GM10248 (cell line): ENCODE results near the gene RNGTT.

Experiments
- CTCF ChIA-PET: fragments of 300-600 bp; sonication (Branson Sonifier 250); formaldehyde crosslinking; extraction: SDS; loops from one replicate; lab custom pipeline; 2021; ENCODE audit warnings: antibody characterized with exemption; lab: Yijun Ruan, JAX
- POLR2A ChIA-PET: fragments of 350-650 bp; sonication (Branson Sonifier 250); formaldehyde crosslinking; extraction: SDS; loops from one replicate; lab custom pipeline; 2020; ENCODE audit warnings: antibody characterized with exemption; lab: Yijun Ruan, JAX
- DNase-seq: peaks from one replicate; pipeline ENCODE4 v3.0.0; 2012; ENCODE audit errors: extremely low spot score
- CTCF ChIP-seq: IDR thresholded peaks from 2 replicates; pipeline ENCODE4 v1.5.1; 2012; ENCODE audit warnings: mild to moderate bottlenecking, low read depth; ENCODE audit errors: extremely low read depth, missing control alignments, control extremely low read depth

The RNGTT gene

GRCh38 chr6:88671624-88672023 lies 291.8 kb downstream of the RNGTT start:
- POLR2A ChIA-PET: no interaction called here
- no peak for DNase-seq
- CTCF ChIA-PET: interaction anchor here (1.5 kb wide), 1 partner anchor 19 kb away, joined by 3 read pairs; no protein-coding TSS in a partner anchor
- TF ChIP-seq CTCF: no peak

GRCh38 chr6:88670369-88670768 lies 293.0 kb downstream of the RNGTT start:
- POLR2A ChIA-PET: no interaction called here
- CTCF ChIA-PET: interaction anchor here (1.5 kb wide), 1 partner anchor 20 kb away, joined by 3 read pairs; no protein-coding TSS in a partner anchor
- no peak for TF ChIP-seq CTCF

GRCh38 chr6:88669475-88669874 lies 293.9 kb downstream of the RNGTT start:
- no peak for DNase-seq
- ChIA-PET POLR2A (no interaction called here), CTCF (interaction anchor here (1.5 kb wide), 1 partner anchor 14 kb away, joined by 4 read pairs; no protein-coding TSS in a partner anchor)
- TF ChIP-seq CTCF: no peak

More at GRCh38 chr6:88670369-88670768, 293.0 kb downstream of the RNGTT start:
- DNase-seq: no peak

- DNase-seq: no peak
- TF ChIP-seq CTCF: no peak
- CTCF ChIA-PET: interaction anchor here (2.1 kb wide), 1 partner anchor 10 kb away, joined by 6 read pairs; no protein-coding TSS in a partner anchor
- POLR2A ChIA-PET: no interaction called here
Observed at GRCh38 chr6:88666901-88667300, 296.5 kb downstream of the RNGTT start.

GRCh38 chr6:88665131-88665530 lies 298.3 kb downstream of the RNGTT start:
- no peak for TF ChIP-seq CTCF
- ChIA-PET CTCF (no interaction called here), POLR2A (no interaction called here)
- DNase-seq: no peak

- no peak for DNase-seq
- ChIA-PET POLR2A (no interaction called here), CTCF (interaction anchor here (1.3 kb wide), 1 partner anchor 8 kb away, joined by 3 read pairs; no protein-coding TSS in a partner anchor)
- TF ChIP-seq CTCF: no peak
Observed at GRCh38 chr6:88663801-88664200, 299.6 kb downstream of the RNGTT start.
